Adipose tissue (tissue), 3 donors: ENCODE measurements around the gene WDR91. TPM values are rescaled to one million over a fixed set of nuclear protein-coding genes. Genes with fewer than 3 reads are reported as not detected.
A peak's percentile ranks its signal among the peaks of the same experiment; 100 is the strongest.

Experiments
- H3K27ac ChIP-seq: one replicate; pipeline ENCODE4 v1.5.1; 2013; ENCODE audit warnings: low read depth, low read length
- WGBS, 3 donors: extraction: QIAGEN DNeasy Blood & Tissue Kit; methylation state at CpG; one replicate each; pipeline ENCODE4 v1.1.7; 2013; 5-methylcytosine and 5-hydroxymethylcytosine counted together
- polyA plus RNA-seq, 3 donors: library from polyadenylated mRNA; stranded (reverse); fragments of 200-250 nt; gene quantifications; one replicate each; pipeline ENCODE4 v1.2.3, GENCODE V29; 2013
- donor health status: healthy with polysubstance abuse.
- donor health status: Bipolar disorder and iron deficiency.
- donor health status: healthy.

WDR91 gene
- polyA plus RNA-seq, result 10 to 100 TPM in 1 of 3 donors, 1 to 10 TPM in 2; 7.3 to 18.4 (median 7.9) TPM

DNA sequence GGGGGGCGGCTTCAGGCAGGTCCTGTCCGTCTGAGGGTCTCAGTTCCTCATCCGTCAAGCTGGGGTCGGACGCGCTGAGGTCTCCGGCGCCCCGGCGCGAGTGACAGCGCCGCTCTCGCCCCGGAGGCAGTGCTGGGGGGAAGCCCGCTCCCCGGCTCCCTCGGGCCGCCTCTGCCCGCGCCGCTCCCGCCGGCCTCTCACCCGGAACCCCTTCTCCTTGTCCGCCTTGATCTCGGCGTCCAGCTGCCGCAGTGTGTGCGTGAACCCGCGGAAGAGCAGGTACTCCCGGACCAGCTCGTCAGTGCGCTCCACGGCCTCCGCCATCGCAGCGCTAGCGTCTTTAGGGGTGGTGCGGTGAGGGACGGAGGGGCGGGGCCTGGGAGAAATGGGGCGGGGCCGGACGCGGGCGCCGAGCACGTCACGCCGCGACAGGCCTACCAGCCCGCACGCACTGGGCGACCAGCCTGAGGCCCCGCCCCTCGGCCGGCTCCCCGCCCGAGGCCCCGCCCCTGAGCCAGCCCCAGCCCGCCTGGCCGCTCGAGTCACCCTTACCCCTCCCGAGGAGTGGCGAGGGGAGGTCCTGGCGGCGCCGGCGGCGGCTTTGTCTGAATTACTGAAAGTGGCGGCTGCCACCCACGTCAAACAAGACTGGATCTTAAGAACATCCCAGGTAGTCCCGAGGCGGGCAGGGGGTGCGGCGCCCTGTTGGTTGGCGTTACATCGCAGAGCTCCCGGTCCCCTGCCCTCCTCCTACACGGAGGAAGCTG, at the start of gene WDR91:
Gene WDR91, minus strand, starts transcription at position 348 of the 767 bp plus-strand sequence. Its CDS starts 24 bp downstream, at position 324.
- peak within 1 kb of the TSS; percentile 84 for H3K27ac ChIP-seq
- WGBS, 3 donors, result 0 to 1% (median 0%) methylated on average over 50 to 82 of the region's 82 CpGs

DNA sequence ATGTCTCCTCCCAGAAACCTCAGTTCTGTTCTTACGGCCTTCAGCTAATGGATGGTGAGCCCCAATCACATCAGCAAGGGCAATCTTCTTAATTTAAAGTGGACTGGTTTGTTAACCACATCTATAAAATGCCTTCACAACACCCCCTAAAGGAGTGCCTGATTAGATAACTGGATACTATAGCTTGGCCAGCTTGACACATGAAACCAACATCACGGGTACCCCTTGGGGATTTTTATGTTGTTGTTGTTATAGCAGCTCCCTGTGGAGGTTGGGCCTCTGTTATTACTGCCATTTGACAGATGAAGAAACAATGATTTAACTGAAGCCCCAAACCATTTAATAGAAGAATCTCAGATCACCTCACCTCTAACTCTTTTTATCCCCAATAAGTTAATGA, 49.1 kb upstream of the WDR91 start:
- WGBS, 3 donors, result 69 to 91% (median 81%) methylated on average over 2 of the region's 2 CpGs
- no peak overlapping the region for H3K27ac ChIP-seq

DNA sequence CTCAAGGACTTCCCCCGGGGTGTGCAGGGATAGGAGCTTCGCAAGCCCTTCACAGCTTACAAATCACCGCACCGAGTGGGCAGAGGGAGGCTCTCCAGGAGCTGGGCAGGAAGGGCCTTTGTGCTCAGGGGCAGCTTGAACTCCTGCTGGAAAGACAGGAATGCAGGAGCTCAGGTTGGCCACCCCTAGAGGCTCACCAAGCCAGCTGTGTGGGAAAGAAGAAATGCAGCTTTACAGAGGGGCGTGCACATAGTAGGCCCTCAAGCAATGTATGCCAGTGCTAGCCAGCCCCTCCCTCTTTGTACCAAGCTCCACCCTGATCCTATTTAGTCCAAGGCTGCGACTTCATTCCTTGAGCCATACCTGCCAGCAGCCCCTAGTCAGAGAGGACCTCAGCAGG, 48.4 kb upstream of the WDR91 start:
- WGBS, 3 donors, result 93 to 97% (median 96%) methylated on average over 6 of the region's 6 CpGs

DNA sequence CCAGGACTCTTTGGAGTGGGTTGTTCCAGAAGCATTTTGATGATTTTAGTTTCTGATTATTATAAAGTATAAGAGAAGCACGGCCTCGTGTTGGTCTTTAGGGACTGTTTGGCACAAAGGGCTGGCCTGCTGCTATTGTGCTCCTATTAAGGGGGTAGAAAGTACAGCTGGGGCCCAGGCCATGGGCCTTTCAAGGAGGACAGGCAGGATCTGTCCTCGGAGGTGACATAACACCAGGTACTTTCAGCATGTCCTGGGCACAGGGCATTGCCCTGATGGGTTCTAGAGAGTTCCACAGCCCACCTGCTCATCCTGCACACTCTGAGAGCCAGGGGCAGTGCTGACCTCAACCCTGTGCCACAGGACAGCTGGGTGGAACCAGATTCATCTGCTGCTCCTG, 47.3 kb upstream of the WDR91 start:
- no peak overlapping the region for H3K27ac ChIP-seq
- 78 to 87% (median 83%) methylated on average over 3 of the region's 3 CpGs for WGBS, 3 donors

More for the DNA sequence above, 48.4 kb upstream of the WDR91 start:
- H3K27ac ChIP-seq, result no peak overlapping the region

DNA sequence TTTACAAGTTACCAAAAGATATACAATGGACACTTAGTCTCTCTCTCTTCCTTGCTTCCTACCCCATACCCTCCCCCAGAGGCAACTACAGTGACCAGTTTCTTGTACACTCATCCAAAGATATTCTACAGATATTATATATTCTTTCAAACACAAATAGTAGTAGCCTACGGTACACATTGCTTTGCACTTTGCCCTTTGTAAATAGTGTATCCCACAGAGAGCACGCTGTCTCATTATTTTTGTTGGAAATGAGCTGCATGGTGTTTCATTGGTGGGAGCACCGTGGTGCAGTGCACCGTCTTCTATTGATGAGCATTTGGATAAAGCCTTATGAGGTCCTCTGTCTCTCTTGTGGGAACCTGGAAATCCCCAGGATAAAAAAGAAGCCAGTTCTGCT, 46.5 kb upstream of the WDR91 start:
- WGBS, 3 donors, result 52 to 87% (median 75%) methylated on average over 4 of the region's 4 CpGs
- H3K27ac ChIP-seq, result no peak overlapping the region

DNA sequence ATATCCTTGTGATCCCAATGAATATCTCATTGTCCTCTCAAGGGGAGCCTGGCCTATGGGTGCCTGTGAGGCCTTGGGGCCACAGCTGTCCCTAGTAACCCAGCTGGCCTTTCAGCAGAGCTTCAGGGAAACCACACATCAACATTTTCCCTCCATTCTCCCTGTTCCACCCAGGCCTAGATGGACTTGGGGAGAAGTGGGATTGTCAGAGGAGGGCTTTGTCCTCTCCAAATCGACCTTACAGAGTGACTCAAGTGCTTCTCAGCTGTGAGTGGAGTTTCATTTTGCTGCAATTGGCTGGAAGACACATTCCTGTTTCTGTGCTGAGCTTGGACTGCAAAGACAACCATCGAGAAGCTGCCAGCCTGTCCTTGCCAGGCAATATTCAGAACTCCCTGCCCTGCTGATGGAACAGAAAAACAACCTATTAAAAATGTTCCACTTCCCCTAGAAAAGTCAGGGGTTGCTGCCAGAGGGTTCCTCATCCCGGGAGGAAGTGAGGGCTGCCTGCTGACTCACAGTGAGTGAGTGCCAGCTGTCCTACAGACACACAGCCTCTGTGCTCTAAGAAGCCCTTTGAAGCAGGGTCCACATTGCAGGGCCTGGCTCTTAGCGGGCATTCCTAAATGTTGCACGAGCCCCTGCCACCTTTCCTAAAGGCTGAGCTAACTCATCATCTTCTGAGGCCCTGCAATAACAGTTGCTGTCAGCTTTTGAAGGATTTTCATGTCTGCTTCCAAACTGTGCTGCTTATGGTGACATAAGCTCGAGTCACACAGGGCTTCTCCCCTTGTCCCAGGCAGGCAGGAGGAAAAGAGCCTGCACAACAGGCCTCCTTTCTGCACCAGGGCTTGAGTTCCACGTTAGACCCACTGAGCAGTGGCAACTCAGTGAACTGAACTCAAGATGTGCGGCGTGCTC, 42.8 kb upstream of the WDR91 start:
- WGBS, 3 donors, result 26 to 52% (median 32%) methylated on average over 9 of the region's 9 CpGs
- no peak overlapping the region for H3K27ac ChIP-seq

DNA sequence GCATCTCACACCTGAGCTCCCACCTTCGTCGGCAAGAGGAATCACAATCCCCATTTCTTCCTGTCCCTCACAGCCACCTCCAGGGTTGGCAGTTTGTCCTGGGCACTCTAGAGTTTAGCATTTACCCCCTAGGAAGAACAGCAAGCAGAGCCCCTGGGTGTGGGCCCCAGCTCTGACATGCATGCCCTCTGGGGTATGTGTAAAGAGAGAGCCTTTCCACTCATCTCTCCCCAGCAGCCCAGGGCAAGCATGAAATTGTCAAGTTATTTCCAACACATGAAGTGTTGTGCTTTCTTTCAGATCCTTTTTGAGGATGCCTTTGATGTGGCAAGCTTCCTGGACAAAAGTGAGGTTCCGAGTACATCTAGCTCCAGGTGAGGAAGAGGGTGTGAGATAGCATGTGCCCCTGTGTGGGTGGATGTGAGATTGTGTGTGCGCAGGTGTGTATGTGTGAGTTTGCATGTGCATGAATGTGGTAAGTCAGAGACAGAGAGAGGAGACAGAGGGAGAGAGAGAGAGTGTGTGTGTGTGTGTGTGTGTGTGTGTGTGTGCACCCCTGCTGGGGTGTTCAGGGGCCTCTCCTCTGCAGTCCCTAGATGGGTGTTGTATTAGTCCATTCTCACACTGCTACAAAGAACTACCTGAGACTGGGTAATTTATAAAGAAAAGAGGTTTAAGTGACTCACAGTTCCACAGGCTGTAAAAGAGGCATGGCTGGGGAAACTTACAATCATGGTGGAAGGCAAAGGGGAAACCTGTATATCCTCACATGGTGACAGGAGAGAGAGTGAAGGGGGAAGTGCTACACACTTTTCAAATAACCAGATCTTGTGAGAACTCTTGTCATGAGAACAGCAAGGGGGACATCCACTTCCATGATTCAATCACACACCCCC, 40.4 kb upstream of the WDR91 start:
- H3K27ac ChIP-seq, result no peak overlapping the region
- WGBS, 3 donors, result 86 to 91% (median 90%) methylated on average over 4 of the region's 4 CpGs

DNA sequence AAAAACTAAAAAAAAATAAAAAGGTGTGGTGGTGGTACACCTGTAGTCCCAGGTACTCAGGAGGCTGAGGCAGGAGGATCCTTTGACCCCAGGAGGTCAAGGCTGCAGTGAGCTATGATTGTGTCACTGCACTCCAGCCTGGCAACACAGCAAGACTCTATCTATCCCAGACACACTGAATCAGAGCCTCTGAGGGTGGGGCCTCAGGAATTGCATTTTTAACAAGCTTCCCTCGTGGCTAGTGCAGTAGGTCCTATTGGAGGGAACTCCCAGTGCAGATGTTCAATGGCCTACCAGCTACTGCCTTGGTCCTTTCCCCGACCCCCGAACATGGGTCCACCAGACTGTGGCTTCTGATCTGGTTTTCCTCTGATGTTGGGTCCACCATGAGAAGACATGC, 37.2 kb upstream of the WDR91 start:
- no peak overlapping the region for H3K27ac ChIP-seq
- WGBS, 3 donors, result 89 to 92% (median 90%) methylated on average over 3 of the region's 3 CpGs

DNA sequence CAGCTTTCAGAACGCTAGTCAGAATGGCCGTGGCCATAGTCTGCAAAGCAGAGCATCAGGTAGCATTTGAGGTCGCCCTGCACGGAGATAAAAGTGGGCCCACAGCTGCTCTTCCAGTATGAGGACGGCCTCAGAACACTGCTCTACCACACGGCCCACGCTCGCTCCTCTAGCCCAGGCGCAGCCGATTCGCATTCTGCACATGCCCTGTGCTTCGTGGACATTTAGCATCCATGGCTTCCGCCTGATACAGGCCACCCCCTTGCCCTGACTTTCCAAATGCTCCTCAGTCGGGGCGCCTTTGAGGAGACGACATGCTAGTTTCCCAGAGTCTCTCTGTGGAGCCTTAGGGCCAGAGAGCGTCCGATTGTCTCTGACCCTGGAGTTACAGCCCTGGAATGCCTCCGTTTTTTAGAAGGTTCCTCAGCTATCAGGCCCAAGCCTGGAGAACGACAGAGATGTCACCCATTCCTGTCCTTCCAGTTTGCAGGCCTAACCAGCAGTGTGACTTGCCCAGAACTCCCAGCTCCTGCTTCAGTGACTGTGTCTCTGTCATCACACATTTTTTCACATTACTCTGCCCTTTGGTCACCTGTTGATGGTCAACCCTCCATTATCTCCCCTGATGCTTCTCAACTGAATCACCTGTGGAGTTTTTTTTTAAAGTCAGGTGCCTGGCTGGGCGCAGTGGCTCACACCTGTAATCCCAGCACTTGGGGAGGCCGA, 36.6 kb upstream of the WDR91 start:
- H3K27ac ChIP-seq, result no peak overlapping the region

DNA sequence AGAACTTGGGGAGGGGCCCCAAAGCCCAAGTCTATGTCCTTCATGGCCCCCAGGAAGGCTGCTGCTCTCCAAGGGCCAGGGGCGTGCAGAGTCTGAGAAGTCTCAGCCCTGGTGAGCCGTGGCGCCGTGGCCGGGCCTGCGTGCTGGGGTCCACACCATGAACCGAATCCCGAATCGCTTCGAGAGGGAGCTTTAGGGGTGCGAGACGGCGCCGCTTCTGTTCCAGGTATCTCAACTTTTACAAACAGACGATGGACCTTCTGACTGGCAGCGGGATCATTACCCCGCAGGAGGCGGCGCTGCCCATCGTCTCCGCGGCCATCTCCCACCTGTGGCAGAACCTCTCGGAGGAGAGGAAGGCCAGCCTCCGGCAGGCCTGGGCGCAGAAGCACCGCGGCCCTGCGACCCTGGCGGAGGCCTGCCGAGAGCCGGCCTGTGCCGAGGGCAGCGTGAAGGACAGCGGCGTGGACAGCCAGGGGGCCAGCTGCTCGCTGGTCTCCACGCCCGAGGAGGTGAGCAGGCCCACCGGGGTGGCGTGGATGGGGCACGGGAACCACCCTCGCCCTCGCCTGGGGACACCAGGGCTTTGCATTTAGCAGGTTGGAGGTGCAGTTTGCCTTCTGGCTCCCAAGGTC, 35.0 kb upstream of the WDR91 start:
- H3K27ac ChIP-seq, result no peak overlapping the region
- WGBS, 3 donors, result 97 to 98% (median 98%) methylated on average over 41 to 43 of the region's 43 CpGs

More for the DNA sequence above, 36.6 kb upstream of the WDR91 start:
- 94 to 97% (median 95%) methylated on average over 22 of the region's 22 CpGs for WGBS, 3 donors

DNA sequence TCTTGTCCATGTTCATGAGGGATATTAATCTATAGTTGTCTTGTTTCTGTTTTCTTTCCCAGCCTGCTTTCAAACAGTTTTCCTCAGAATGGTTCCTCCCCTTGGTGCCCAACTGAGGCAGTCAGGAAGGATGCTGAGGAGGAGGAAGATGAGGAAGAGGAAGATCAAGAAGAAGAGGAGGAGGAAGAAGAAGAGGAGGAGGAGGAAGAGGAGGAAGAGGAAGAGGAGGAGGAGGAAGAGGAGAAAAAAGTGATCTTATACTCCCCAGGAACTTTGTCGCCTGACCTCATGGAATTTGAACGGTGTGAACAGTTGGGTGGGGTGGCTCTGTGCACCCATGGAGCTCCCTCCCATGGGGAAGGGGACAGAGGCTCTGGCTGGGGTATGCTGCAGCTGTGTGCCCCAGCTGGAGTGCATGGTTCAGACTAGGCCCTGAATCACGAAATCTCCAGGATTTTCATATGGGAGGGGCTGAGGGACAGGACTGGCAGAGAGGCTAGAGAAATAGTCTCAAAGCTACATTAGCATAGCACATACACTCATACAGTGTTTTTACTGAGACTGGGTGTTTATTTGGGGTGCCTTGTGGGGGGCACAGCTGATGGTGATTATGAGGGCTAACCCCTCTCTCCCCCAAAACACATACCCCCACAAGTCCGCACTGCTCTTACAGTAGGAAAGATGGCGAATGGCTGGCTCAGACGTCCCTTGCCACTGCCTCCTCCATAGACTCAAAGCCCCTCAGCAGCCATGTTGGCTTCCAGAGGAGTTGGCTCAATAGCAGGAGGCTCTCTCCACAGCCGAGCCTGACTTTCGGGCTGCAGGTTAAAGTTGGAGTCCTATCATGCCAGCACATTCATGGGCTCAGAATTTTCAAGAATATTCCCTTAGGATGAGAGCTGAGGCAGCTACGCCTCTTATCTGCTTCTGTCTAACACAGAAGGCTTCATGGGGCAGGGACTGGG, 34.2 kb upstream of the WDR91 start:
- no peak overlapping the region for H3K27ac ChIP-seq
- 87 to 90% (median 89%) methylated on average over 9 of the region's 9 CpGs for WGBS, 3 donors

DNA sequence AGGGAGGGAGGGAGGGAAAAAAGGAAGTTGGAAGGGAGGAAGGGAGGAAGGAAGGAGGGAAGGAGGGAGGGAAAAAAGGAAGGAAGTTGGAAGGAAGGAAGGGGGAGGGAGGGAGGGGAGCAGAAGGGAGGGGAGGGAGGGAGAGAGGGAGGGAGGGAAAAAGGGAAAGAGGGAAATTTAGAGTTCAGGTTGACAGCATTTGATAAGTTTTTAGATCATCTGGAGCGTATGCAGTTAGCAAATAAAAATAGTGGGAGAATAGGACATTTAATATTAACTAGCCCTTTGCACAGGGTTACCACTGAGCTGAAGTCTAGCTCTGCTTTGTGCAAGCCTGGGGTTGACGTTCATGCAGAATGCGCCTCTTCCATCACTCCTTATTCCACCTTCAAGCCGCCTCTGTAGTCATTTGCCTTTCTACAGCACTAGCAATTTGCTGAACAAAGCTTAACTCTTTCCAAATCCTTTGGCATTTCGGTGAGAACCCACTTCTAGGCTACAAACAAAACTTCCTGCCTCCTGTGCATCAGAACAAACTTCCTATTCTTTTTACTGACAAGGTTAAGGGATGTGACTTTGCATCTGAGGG, 30.9 kb upstream of the WDR91 start:
- no peak overlapping the region for H3K27ac ChIP-seq
- WGBS, 3 donors, result 67 to 68% (median 67%) methylated on average over 5 of the region's 5 CpGs

DNA sequence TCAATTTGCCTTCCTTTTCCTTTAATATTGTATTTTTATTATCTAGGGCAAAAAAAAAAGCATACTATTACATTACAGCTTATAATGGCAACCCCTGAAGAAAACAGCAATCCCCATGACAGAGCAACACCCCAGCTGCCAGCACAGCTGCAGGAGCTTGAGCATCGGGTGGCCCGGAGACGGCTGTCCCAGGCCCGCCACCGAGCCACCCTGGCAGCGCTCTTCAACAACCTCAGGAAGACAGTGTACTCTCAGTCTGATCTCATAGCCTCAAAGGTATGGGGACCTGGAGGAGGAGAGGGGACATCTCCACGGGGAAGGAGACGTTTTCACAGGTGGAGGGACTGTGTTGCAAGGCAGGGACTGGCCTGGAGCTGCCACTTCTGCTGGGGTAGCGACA, 29.1 kb upstream of the WDR91 start:
- WGBS, 3 donors, result 77 to 90% (median 82%) methylated on average over 9 of the region's 9 CpGs
- no peak overlapping the region for H3K27ac ChIP-seq

DNA sequence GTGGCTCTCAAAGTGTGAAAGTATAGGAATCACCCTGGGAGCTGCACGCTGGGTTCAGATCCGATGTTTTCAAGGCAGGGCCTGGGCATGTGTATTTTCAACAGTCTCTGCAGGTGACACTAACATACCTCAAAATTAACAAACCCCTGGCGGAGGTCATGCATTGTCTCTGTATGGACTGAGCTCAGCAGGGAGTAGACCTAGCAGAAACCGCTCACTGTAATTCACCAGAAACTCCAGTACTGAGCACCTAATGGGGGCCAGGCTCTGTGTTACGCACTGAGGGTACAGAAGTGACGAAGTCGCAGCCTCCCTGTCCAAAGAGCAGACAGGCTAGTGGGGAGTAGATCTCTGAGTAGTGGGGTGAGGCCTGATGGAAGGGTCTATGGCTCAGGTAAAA, 27.9 kb upstream of the WDR91 start:
- H3K27ac ChIP-seq, result no peak overlapping the region
- 92 to 94% (median 92%) methylated on average over 7 of the region's 7 CpGs for WGBS, 3 donors

DNA sequence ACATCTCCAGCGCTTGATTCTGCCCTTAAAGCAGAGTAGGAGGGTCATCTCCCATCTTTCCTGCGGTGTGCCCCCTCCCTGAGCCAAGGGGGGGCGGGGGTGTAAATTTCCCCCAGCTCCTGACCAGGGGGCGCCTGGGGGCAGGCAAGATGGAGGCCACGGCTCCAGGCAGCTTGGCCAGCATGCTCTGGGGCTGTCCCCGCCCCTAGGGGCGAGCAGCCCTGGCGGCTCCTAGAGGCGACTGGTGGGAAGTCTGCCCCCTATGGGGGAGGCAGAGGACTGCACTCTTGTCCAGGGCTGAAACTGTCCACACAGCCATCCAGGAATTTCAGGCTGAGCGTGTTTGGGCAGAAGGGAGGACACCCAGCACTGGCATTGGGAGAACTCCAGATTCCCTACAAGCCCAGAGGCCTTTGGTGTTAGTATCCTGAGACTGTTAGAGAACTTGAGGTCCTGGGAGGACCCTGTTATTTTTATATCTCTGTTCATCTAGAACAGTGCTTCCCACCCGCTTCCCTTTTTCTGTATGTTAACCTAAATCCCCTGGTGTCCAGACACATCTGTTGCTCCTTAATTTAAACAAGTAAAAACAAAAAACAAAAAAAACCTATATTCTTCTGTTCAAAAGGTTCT, 26.9 kb upstream of the WDR91 start:
- no peak overlapping the region for H3K27ac ChIP-seq
- 85 to 92% (median 92%) methylated on average over 11 of the region's 11 CpGs for WGBS, 3 donors

DNA sequence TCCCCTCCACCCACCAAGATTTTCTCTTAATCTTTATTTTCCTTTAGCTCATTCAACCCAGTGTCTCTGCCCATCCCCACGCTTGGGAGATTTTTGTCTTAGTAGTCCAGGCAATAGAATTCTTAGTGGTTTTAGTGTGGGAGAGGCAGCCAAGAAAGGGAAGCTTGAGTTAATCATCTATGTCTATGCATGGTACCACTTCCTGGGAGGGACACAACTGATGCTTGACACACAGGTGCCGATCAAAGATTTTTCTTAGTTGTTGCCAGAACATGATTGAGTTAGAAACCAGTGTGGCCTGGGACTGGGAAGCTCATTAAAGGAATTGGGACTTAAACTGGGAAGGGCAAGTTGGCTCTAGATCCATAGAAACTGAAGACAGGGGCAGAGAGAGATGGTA, 25.4 kb upstream of the WDR91 start:
- 49 to 75% (median 62%) methylated on average over 2 of the region's 2 CpGs for WGBS, 3 donors

More for the DNA sequence above, 25.4 kb upstream of the WDR91 start:
- H3K27ac ChIP-seq, result no peak overlapping the region
